GM10248 (cell line): Measurements from ENCODE around the gene CAVIN1.

Experiments
- CTCF ChIA-PET: fragments of 300-600 bp; sonication (Branson Sonifier 250); formaldehyde crosslinking; extraction: SDS; loops from one replicate; lab custom pipeline; 2021; ENCODE audit warnings: antibody characterized with exemption; lab: Yijun Ruan, JAX
- POLR2A ChIA-PET: fragments of 350-650 bp; sonication (Branson Sonifier 250); formaldehyde crosslinking; extraction: SDS; loops from one replicate; lab custom pipeline; 2020; ENCODE audit warnings: antibody characterized with exemption; lab: Yijun Ruan, JAX
- DNase-seq: peaks from one replicate; pipeline ENCODE4 v3.0.0; 2012; ENCODE audit errors: extremely low spot score
- TF ChIP-seq, protein P1 (sequence below): IDR thresholded peaks from 2 replicates; pipeline ENCODE4 v1.5.1; 2012; ENCODE audit warnings: mild to moderate bottlenecking, low read depth; ENCODE audit errors: extremely low read depth, missing control alignments, control extremely low read depth

Gene CAVIN1

DNA sequence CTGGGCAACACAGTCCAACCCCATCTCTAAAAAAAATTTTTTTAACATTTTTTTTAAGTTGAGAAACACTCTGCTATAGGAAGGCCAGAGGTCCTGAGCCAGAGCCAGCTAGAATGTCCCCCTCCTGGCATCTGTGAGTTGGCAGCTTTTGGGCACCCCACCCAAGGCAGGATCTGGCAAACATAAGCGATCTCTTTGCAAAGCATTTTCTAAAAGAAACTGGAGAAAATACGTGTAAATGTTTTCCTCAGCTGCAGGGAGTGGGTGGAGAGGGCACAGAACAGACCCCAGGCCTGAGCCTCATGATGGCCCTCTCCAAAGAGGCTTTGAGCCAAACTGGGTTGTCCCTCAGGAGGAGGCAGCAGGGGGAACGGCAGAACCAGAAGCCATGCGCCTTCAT, 11.7 kb downstream of the CAVIN1 start:
- TF ChIP-seq, protein P1, sequence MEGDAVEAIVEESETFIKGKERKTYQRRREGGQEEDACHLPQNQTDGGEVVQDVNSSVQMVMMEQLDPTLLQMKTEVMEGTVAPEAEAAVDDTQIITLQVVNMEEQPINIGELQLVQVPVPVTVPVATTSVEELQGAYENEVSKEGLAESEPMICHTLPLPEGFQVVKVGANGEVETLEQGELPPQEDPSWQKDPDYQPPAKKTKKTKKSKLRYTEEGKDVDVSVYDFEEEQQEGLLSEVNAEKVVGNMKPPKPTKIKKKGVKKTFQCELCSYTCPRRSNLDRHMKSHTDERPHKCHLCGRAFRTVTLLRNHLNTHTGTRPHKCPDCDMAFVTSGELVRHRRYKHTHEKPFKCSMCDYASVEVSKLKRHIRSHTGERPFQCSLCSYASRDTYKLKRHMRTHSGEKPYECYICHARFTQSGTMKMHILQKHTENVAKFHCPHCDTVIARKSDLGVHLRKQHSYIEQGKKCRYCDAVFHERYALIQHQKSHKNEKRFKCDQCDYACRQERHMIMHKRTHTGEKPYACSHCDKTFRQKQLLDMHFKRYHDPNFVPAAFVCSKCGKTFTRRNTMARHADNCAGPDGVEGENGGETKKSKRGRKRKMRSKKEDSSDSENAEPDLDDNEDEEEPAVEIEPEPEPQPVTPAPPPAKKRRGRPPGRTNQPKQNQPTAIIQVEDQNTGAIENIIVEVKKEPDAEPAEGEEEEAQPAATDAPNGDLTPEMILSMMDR = no peak
- CTCF ChIA-PET = interaction anchor here (0.6 to 30.0 kb wide), 6 partner anchors 8 to 89 kb away, joined by 3 to 890 read pairs (median 6); partner anchors contain the start of gene CAVIN1

DNA sequence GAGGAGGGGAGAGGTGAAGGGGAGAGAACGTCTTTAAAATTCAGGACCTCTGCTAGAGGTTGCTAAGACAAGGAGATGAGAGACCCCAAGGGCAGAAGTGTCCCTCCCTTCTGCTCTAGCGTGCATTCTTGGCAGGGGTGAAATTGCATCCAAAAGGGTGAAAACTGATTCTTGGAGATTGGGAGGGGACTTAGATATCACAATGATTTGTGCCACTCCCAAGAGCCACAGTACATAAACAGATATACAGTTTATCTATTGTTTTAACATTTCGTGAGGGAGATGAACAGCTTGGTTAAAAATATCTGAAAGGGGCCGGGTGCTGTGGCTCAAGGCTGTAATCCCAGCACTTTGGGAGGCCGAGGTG, 12.8 kb downstream of the CAVIN1 start:
- ChIA-PET CTCF (interaction anchor here (1.2 to 30.0 kb wide), 5 partner anchors 16 to 188 kb away, joined by 3 to 890 read pairs (median 4); no protein-coding TSS in a partner anchor), POLR2A (no interaction called here)
- DNase-seq = no peak
- TF ChIP-seq, protein P1 = no peak

More for the DNA sequence above, 11.7 kb downstream of the CAVIN1 start:
- DNase-seq = no peak
- POLR2A ChIA-PET = interaction anchor here (0.7 kb wide), 1 partner anchor 99 kb away, joined by 9 read pairs; no protein-coding TSS in a partner anchor

DNA sequence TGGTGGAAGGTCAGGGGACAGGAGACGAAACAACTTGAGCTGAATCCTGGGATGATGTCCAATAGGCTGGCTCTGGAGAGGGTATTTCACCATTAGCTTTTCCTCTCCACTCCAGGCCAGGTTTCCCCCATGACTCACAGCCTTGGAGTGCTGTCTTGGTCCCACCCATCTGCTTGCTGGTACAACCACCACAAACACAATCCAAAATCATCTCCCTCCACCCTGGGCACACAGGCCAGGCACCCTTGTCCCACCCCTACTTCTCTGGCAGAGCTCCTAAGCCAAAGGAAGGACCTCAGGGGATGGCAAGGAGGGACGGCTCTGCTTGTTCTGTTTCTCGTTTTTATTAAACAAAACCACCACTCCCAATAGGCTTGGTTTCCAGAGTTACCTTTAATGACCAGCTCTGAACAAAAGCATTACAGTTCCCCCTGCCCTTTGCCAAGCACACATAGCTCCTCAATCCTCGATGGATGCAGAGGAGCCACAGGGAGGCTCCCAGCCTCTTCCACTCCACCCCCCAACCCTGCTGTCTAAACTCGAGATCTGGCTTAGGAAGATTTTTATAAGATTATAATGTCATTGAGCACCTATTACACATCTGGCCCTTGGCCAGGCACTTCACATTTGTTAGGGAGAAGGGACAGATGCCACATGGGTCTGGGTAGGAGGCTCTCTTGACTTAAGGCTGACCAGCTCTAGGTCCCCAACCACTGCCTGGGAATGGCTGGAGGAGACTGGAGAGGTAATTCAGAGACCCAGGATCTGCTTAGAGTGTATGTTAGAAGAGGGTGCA, 13.3 kb downstream of the CAVIN1 start:
- ChIA-PET POLR2A (no interaction called here), CTCF (interaction anchor here (1.0 to 30.0 kb wide), 7 partner anchors 14 to 187 kb away, joined by 3 to 890 read pairs (median 4); partner anchors contain the start of gene CAVIN1)
- TF ChIP-seq, protein P1 = no peak
- no peak for DNase-seq

DNA sequence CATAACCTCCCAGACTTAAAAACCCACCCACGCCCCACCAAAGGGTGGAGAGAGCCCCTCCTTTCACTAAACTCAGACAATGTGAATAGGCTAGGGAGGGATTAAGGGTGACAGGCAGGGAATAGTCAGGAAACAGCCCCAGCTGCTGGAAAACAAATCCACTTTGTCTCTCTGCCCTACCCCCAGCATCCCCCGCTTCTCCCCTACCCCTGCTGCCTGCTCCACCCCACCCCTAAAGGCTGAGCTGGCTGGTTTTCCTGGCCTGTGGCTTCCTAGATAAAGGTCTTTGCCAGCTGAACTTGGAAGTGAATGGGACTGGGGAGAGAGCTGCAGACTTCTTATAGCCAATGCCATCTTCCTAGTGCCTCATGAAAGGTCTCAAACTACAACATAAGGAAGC, 15.0 kb downstream of the CAVIN1 start:
- CTCF ChIA-PET = interaction anchor here (0.6 to 30.0 kb wide), 10 partner anchors 10 to 383 kb away, joined by 3 to 890 read pairs (median 6); partner anchors contain the start of genes CAVIN1 and STAT3
- POLR2A ChIA-PET = interaction anchor here (0.6 kb wide), 1 partner anchor 12 kb away, joined by 3 read pairs; no protein-coding TSS in a partner anchor
- TF ChIP-seq, protein P1 = no peak
- DNase-seq = no peak

DNA sequence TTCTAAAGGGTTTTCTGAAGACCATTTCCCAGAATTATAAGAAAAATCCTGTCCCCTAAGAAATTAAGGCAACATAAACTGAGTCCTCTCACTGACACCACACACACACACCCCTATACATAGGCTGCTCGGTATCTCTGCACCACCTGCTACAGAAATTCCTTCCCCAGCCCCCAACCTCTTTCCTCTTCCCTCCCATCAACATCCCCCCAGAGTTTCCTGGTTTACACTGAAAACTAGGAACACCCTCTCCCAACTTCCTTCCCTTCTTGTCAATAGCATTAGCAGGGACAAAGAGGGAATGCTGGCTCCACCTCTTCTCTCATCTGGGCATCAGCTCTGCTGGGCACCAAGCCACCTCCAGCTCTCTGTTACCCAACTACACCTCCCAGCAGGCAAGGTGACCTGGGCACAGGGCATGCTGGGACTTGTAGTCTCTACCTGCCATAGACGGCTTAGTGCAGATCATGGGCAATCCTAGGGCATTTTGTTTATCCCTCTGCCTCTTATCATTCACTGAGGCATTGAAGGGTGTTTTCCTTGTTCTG, 15.7 kb downstream of the CAVIN1 start:
- CTCF ChIA-PET = interaction anchor here (0.6 to 30.0 kb wide), 25 partner anchors 8 to 382 kb away, joined by 3 to 890 read pairs (median 5); partner anchors contain the start of genes CAVIN1 and STAT3
- peak; percentile 73 for DNase-seq
- POLR2A ChIA-PET = interaction anchor here (0.6 to 1.3 kb wide), 2 partner anchors 19 to 95 kb away, joined by 4 to 6 read pairs; partner anchors contain the start of gene STAT3
- TF ChIP-seq, protein P1 = no peak

DNA sequence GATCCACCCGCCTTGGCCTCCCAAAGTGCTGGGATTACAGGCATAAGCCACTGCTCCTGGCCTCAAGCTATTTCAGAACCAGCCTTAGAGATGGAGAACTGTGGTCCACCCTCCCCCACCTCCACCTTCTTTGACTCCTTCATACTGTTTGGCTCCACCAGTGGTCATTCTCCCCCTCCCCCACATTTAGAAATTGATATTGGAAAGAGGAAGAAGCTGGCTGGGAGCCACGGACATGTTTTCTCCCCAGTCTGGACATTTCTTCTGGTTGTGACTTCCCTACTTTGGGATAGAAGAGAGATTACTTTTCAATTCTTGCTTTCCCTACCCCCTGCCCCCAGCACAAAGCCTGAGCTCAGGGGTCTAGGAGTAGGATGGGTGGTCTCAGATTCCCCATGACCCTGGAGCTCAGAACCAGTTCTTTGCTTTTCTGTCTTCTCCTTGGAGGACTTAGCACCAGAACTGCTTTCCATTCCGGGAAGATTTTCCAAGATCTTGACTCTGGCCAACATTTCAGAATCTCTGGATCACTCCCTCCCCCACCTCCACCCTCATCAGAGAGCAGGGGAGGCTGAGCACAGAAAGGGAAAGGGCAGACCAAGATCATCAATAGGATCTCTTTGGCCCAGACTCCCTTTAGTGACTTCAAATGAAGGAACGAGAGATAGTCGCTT, 16.3 kb downstream of the CAVIN1 start:
- CTCF ChIA-PET = interaction anchor here (0.7 to 30.0 kb wide), 40 partner anchors 8 to 335 kb away, joined by 3 to 890 read pairs (median 4); partner anchors contain the start of gene STAT3
- TF ChIP-seq, protein P1 = no peak
- DNase-seq = no peak
- POLR2A ChIA-PET = interaction anchor here (0.6 to 1.3 kb wide), 2 partner anchors 18 to 96 kb away, joined by 4 to 6 read pairs; partner anchors contain the start of gene STAT3
